Measurements from ENCODE around the gene BHLHA15.

Gene BHLHA15

GRCh38 chr7:98187138-98187502 is 24.1 kb upstream of the BHLHA15 start:
- DNase-seq (ENCODE audit: low spot score) = no peak

- DNase-seq (ENCODE audit: low spot score) = no peak
These were observed 21.7 kb upstream of the BHLHA15 start for GRCh38 chr7:98189559-98189958.

- DNase-seq (ENCODE audit: low spot score) = no peak
These were observed 19.4 kb upstream of the BHLHA15 start for GRCh38 chr7:98191668-98192431.

GRCh38 chr7:98192781-98193457 is 18.3 kb upstream of the BHLHA15 start:
- DNase-seq (ENCODE audit: low spot score) = no peak

- no peak for DNase-seq (ENCODE audit: low spot score)
These were observed 17.6 kb upstream of the BHLHA15 start for GRCh38 chr7:98193474-98194180.

- DNase-seq (ENCODE audit: low spot score) = no peak
These were observed 17.1 kb upstream of the BHLHA15 start for GRCh38 chr7:98194186-98194585.

GRCh38 chr7:98194672-98195457 is 16.4 kb upstream of the BHLHA15 start:
- DNase-seq (ENCODE audit: low spot score) = peak; percentile 53

- no peak for DNase-seq (ENCODE audit: low spot score)
These were observed 14.3 kb upstream of the BHLHA15 start for GRCh38 chr7:98196706-98197605.

GRCh38 chr7:98199131-98199530 is 12.1 kb upstream of the BHLHA15 start:
- no peak for DNase-seq (ENCODE audit: low spot score)

GRCh38 chr7:98200364-98200763 is 10.9 kb upstream of the BHLHA15 start:
- DNase-seq (ENCODE audit: low spot score) = no peak

- DNase-seq (ENCODE audit: low spot score) = no peak
These were observed 8.7 kb upstream of the BHLHA15 start for GRCh38 chr7:98202367-98203195.

- DNase-seq (ENCODE audit: low spot score) = no peak
These were observed 7.8 kb upstream of the BHLHA15 start for GRCh38 chr7:98203261-98203963.

- DNase-seq (ENCODE audit: low spot score) = no peak
These were observed 7.2 kb upstream of the BHLHA15 start for GRCh38 chr7:98203964-98204605.

GRCh38 chr7:98204670-98205069 is 6.6 kb upstream of the BHLHA15 start:
- DNase-seq (ENCODE audit: low spot score) = no peak

- no peak for DNase-seq (ENCODE audit: low spot score)
These were observed 5.9 kb upstream of the BHLHA15 start for GRCh38 chr7:98205162-98205845.

- DNase-seq (ENCODE audit: low spot score) = no peak
These were observed 4.5 kb upstream of the BHLHA15 start for GRCh38 chr7:98206451-98207330.

- no peak for DNase-seq (ENCODE audit: low spot score)
These were observed 1.9 kb upstream of the BHLHA15 start for GRCh38 chr7:98209166-98209920.
